GM23338 (cell line): ENCODE measurements around the gene TPSAB1. TPM values are rescaled to one million over a fixed set of nuclear protein-coding genes. Genes with fewer than 3 reads are reported as not detected.

Experiments used
- ATAC-seq: fragments of 200-7000 bp; cut with Tn5 transposase; 3 replicates; pipeline ENCODE4 v1.9.1; 2020
- DNase-seq: peaks from one replicate; pipeline ENCODE4 v3.0.0-alpha.2; 2015; ENCODE audit warnings: low spot score
- H2AFZ ChIP-seq: fragments of 200-600 bp; sonication (generic); 2 replicates; pipeline ENCODE4 v1.8.0; 2016; ENCODE audit warnings: antibody characterized with exemption, mild to moderate bottlenecking, moderate library complexity
- H3F3A ChIP-seq: fragments of 200-600 bp; sonication (generic); replicated peaks from 2 replicates; pipeline ENCODE4 v1.8.0; 2017; ENCODE audit warnings: antibody characterized with exemption, mixed run types, low read depth
- H3K27ac ChIP-seq: fragments of 200-600 bp; sonication (generic); 2 replicates; pipeline ENCODE4 v1.6.1; 2016; ENCODE audit warnings: low read depth
- H3K27me3 ChIP-seq: fragments of 200-600 bp; sonication (generic); 2 replicates; pipeline ENCODE4 v1.8.0; 2016; ENCODE audit warnings: mild to moderate bottlenecking, mixed run types, moderate library complexity; ENCODE audit not compliant: insufficient read depth
- H3K36me3 ChIP-seq: fragments of 200-600 bp; sonication (generic); 2 replicates; pipeline ENCODE4 v1.8.0; 2016; ENCODE audit warnings: mild to moderate bottlenecking; ENCODE audit not compliant: insufficient read depth
- H3K4me1 ChIP-seq: fragments of 200-600 bp; sonication (generic); 2 replicates; pipeline ENCODE4 v1.8.0; 2016; ENCODE audit warnings: mild to moderate bottlenecking, moderate library complexity; ENCODE audit not compliant: insufficient read depth
- H3K4me2 ChIP-seq: fragments of 200-600 bp; sonication (generic); 2 replicates; pipeline ENCODE4 v1.7.1; 2017; ENCODE audit warnings: mixed run types
- H3K4me3 ChIP-seq: fragments of 200-600 bp; sonication (generic); 2 replicates; pipeline ENCODE4 v1.6.1; 2016; ENCODE audit warnings: mixed run types
- H3K79me2 ChIP-seq: fragments of 200-600 bp; sonication (generic); replicated peaks from 2 replicates; pipeline ENCODE4 v1.8.0; 2017; ENCODE audit warnings: mild to moderate bottlenecking; ENCODE audit not compliant: insufficient read depth
- H3K9me2 ChIP-seq: fragments of 200-600 bp; sonication (generic); 2 replicates; pipeline ENCODE4 v1.8.0; 2017; ENCODE audit not compliant: insufficient read depth
- H4K20me1 ChIP-seq: fragments of 200-600 bp; sonication (generic); replicated peaks from 2 replicates; pipeline ENCODE4 v1.8.0; 2017; ENCODE audit warnings: mild to moderate bottlenecking; ENCODE audit not compliant: insufficient read depth
- H3K27ac Mint-ChIP-seq: 2 replicates; pipeline ENCODE4 v1.8.0; 2020; ENCODE audit warnings: inconsistent platforms, mild to moderate bottlenecking, moderate library complexity, mixed read lengths
- H3K27me3 Mint-ChIP-seq: 3 replicates; pipeline ENCODE4 v1.8.0; 2022; ENCODE audit warnings: low read depth, mild to moderate bottlenecking, moderate library complexity, mixed read lengths, inconsistent platforms; ENCODE audit not compliant: insufficient read depth, poor library complexity
- H3K36me3 Mint-ChIP-seq: 3 replicates; pipeline ENCODE4 v1.8.0; 2021; ENCODE audit warnings: low read depth, mild to moderate bottlenecking, inconsistent platforms, moderate library complexity, mixed read lengths
- H3K4me1 Mint-ChIP-seq: 3 replicates; pipeline ENCODE4 v1.8.0; 2020; ENCODE audit warnings: mild to moderate bottlenecking, inconsistent platforms, mixed read lengths
- H3K4me3 Mint-ChIP-seq: 3 replicates; pipeline ENCODE4 v1.8.0; 2021; ENCODE audit warnings: moderate library complexity, mild to moderate bottlenecking, inconsistent platforms, mixed read lengths
- H3K9me3 Mint-ChIP-seq: 3 replicates; pipeline ENCODE4 v1.8.0; 2020; ENCODE audit warnings: moderate library complexity, mild to moderate bottlenecking, inconsistent platforms, mixed read lengths
- EZH2 ChIP-seq: fragments of 200-600 bp; sonication (generic); IDR thresholded peaks from one replicate; pipeline ENCODE4 v1.8.0; 2017; ENCODE audit warnings: antibody characterized with exemption, mild to moderate bottlenecking, low read depth; ENCODE audit not compliant: unreplicated experiment
- JUNB ChIP-seq: IDR thresholded peaks from one replicate; pipeline ENCODE4 v1.6.1; 2016; ENCODE audit warnings: antibody characterized with exemption; ENCODE audit not compliant: unreplicated experiment
- STAT1 ChIP-seq: IDR thresholded peaks from one replicate; pipeline ENCODE4 v1.6.1; 2016; ENCODE audit warnings: antibody characterized with exemption; ENCODE audit not compliant: unreplicated experiment
- ZNF114 ChIP-seq: fragments of 250-450 bp; sonication (Bioruptor Pico); IDR thresholded peaks from 2 replicates; pipeline ENCODE4 v1.5.0; 2020; ENCODE audit warnings: mild to moderate bottlenecking, moderate library complexity
- ZNF331 ChIP-seq: fragments of 250-450 bp; sonication (Bioruptor Pico); IDR thresholded peaks from 2 replicates; pipeline ENCODE4 v1.5.0; 2020; ENCODE audit warnings: low read depth, mild to moderate bottlenecking, moderate library complexity
- polyA plus RNA-seq: library from polyadenylated mRNA; unstranded; fragments of >200 nt; fragmentation: Nextera tagmentation; extraction: Ambion mirVana; gene quantifications from 2 replicates; pipeline ENCODE4 v1.2.1, GENCODE V29; 2016
- total RNA-seq: library from RNA; depleted of rRNA; stranded (reverse); fragments of >200 nt; shearing (Covaris generic); gene quantifications from 2 replicates; pipeline ENCODE4 v1.2.3, GENCODE V29; 2014
- TF ChIP-seq, protein P1 (sequence below): fragments of 250-450 bp; sonication (Bioruptor Pico); IDR thresholded peaks from 2 replicates; pipeline ENCODE4 v1.5.0; 2020; ENCODE audit warnings: mild to moderate bottlenecking, moderate library complexity
- TF ChIP-seq, protein P2 (sequence below): IDR thresholded peaks from one replicate; pipeline ENCODE4 v1.6.1; 2018; ENCODE audit warnings: antibody characterized with exemption; ENCODE audit not compliant: unreplicated experiment
- TF ChIP-seq, protein P3 (sequence below): IDR thresholded peaks from 2 replicates; pipeline ENCODE4 v1.6.1; 2016; ENCODE audit warnings: antibody characterized with exemption

The TPSAB1 gene
- total and polyA plus RNA-seq, 2 experiments from 2014 or later, result not detected

DNA sequence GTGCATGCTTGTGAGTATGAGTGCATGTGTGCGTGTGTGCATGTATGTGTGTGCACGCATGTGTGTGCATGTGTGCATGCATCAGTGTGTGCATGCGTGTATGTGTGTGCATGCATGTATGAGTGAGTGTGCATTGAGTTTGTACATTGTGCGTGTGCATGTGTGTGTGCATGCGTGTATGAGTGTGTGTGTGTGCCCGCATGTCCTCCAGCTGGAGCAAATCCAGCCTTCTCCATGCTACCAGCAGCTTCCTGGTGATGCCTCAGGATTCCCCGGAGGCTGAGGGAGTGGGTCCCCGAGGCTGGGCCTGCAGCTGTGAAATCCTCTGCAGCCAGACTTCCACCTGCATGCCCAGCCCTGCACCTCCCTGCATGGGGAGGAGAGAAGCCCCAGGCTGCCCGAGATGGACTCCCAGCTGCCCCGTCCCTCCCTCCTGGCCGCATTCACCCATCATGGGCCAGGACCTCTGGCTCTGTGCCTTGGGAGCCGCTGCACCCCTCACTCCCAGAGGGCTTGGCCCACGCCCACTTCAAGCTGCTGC lies 24.7 kb downstream of the TPSAB1 start:
- H3K27ac Mint-ChIP-seq, result no peak overlapping the region

More for the DNA sequence above, 24.7 kb downstream of the TPSAB1 start:
- Histone ChIP-seq H3K27ac (no peak overlapping the region), H3K27me3 (no peaks in the 10 kb centered on the region), H2AFZ (no peak overlapping the region), H4K20me1 (0 out of 2 replicates have a peak, but pooled peaks cover 2% of the 10 kb centered on the region), H3K36me3 (no peaks in the 10 kb centered on the region), H3K4me3 (no peak overlapping the region), H3K79me2 (no peaks in the 10 kb centered on the region), H3F3A (no peaks in the 10 kb centered on the region), H3K9me2 (no peaks in the 10 kb centered on the region), H3K4me2 (no peak overlapping the region), H3K4me1 (no peaks in the 10 kb centered on the region)
- DNase-seq (no peak), ATAC-seq (no peak)
- TF ChIP-seq ZNF114 (CRISPR knock-in tag) (no peak), ZNF331 (CRISPR knock-in tag) (no peak), STAT1 (no peak), JUNB (no peak), EZH2 (no peak)
- TF ChIP-seq, protein P1, sequence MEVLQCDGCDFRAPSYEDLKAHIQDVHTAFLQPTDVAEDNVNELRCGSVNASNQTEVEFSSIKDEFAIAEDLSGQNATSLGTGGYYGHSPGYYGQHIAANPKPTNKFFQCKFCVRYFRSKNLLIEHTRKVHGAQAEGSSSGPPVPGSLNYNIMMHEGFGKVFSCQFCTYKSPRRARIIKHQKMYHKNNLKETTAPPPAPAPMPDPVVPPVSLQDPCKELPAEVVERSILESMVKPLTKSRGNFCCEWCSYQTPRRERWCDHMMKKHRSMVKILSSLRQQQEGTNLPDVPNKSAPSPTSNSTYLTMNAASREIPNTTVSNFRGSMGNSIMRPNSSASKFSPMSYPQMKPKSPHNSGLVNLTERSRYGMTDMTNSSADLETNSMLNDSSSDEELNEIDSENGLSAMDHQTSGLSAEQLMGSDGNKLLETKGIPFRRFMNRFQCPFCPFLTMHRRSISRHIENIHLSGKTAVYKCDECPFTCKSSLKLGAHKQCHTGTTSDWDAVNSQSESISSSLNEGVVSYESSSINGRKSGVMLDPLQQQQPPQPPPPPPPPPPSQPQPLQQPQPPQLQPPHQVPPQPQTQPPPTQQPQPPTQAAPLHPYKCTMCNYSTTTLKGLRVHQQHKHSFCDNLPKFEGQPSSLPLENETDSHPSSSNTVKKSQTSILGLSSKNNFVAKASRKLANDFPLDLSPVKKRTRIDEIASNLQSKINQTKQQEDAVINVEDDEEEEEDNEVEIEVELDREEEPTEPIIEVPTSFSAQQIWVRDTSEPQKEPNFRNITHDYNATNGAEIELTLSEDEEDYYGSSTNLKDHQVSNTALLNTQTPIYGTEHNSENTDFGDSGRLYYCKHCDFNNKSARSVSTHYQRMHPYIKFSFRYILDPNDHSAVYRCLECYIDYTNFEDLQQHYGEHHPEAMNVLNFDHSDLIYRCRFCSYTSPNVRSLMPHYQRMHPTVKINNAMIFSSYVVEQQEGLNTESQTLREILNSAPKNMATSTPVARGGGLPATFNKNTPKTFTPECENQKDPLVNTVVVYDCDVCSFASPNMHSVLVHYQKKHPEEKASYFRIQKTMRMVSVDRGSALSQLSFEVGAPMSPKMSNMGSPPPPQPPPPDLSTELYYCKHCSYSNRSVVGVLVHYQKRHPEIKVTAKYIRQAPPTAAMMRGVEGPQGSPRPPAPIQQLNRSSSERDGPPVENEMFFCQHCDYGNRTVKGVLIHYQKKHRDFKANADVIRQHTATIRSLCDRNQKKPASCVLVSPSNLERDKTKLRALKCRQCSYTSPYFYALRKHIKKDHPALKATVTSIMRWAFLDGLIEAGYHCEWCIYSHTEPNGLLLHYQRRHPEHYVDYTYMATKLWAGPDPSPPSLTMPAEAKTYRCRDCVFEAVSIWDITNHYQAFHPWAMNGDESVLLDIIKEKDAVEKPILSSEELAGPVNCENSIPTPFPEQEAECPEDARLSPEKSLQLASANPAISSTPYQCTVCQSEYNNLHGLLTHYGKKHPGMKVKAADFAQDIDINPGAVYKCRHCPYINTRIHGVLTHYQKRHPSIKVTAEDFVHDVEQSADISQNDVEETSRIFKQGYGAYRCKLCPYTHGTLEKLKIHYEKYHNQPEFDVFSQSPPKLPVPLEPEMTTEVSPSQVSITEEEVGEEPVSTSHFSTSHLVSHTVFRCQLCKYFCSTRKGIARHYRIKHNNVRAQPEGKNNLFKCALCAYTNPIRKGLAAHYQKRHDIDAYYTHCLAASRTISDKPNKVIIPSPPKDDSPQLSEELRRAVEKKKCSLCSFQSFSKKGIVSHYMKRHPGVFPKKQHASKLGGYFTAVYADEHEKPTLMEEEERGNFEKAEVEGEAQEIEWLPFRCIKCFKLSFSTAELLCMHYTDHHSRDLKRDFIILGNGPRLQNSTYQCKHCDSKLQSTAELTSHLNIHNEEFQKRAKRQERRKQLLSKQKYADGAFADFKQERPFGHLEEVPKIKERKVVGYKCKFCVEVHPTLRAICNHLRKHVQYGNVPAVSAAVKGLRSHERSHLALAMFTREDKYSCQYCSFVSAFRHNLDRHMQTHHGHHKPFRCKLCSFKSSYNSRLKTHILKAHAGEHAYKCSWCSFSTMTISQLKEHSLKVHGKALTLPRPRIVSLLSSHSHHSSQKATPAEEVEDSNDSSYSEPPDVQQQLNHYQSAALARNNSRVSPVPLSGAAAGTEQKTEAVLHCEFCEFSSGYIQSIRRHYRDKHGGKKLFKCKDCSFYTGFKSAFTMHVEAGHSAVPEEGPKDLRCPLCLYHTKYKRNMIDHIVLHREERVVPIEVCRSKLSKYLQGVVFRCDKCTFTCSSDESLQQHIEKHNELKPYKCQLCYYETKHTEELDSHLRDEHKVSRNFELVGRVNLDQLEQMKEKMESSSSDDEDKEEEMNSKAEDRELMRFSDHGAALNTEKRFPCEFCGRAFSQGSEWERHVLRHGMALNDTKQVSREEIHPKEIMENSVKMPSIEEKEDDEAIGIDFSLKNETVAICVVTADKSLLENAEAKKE (CRISPR knock-in tag), result no peak
- TF ChIP-seq, protein P2, sequence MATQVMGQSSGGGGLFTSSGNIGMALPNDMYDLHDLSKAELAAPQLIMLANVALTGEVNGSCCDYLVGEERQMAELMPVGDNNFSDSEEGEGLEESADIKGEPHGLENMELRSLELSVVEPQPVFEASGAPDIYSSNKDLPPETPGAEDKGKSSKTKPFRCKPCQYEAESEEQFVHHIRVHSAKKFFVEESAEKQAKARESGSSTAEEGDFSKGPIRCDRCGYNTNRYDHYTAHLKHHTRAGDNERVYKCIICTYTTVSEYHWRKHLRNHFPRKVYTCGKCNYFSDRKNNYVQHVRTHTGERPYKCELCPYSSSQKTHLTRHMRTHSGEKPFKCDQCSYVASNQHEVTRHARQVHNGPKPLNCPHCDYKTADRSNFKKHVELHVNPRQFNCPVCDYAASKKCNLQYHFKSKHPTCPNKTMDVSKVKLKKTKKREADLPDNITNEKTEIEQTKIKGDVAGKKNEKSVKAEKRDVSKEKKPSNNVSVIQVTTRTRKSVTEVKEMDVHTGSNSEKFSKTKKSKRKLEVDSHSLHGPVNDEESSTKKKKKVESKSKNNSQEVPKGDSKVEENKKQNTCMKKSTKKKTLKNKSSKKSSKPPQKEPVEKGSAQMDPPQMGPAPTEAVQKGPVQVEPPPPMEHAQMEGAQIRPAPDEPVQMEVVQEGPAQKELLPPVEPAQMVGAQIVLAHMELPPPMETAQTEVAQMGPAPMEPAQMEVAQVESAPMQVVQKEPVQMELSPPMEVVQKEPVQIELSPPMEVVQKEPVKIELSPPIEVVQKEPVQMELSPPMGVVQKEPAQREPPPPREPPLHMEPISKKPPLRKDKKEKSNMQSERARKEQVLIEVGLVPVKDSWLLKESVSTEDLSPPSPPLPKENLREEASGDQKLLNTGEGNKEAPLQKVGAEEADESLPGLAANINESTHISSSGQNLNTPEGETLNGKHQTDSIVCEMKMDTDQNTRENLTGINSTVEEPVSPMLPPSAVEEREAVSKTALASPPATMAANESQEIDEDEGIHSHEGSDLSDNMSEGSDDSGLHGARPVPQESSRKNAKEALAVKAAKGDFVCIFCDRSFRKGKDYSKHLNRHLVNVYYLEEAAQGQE, result no peak
- TF ChIP-seq, protein P3, sequence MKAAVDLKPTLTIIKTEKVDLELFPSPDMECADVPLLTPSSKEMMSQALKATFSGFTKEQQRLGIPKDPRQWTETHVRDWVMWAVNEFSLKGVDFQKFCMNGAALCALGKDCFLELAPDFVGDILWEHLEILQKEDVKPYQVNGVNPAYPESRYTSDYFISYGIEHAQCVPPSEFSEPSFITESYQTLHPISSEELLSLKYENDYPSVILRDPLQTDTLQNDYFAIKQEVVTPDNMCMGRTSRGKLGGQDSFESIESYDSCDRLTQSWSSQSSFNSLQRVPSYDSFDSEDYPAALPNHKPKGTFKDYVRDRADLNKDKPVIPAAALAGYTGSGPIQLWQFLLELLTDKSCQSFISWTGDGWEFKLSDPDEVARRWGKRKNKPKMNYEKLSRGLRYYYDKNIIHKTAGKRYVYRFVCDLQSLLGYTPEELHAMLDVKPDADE, result no peak
- H3K36me3 Mint-ChIP-seq, result no peaks in the 10 kb centered on the region
- H3K4me3 Mint-ChIP-seq, result no peak overlapping the region
- peaks cover 8% of the 10 kb centered on the region for H3K4me1 Mint-ChIP-seq
- H3K9me3 Mint-ChIP-seq, result peaks cover 15% of the 10 kb centered on the region
- H3K27me3 Mint-ChIP-seq, result peaks cover 25% of the 10 kb centered on the region
